CD4-positive, alpha-beta memory T cell (primary cell): ENCODE results near the gene NUP214. TPM values are rescaled to one million over a fixed set of nuclear protein-coding genes. Genes with fewer than 3 reads are reported as not detected.
A peak's percentile ranks its signal among the peaks of the same experiment; 100 is the strongest.
"Not testable (repeated sequence)": the region's sequence is repeated elsewhere in the genome, so short reads cannot be mapped to it uniquely, and the experiment has no call there.

Experiments used
- CTCF ChIA-PET: fragments of 350-600 bp; sonication (Branson Sonifier 250); formaldehyde crosslinking; loops from one replicate; lab custom pipeline; 2021; ENCODE audit warnings: inconsistent platforms; ENCODE audit not compliant: partially characterized antibody; lab: Charles Lee
- POLR2A ChIA-PET: fragments of 350-600 bp; sonication (Branson Sonifier 250); formaldehyde crosslinking; loops from one replicate; lab custom pipeline; 2021; ENCODE audit not compliant: partially characterized antibody; lab: Charles Lee
- DNase-seq, 5 donors: peaks; one replicate each; pipeline versions ENCODE4 v3.0.0 to v3.0.0-alpha.2; 2020 to 2022; ENCODE audit warnings: mixed read lengths in 1 of 5
- H3K27ac ChIP-seq: one replicate; pipeline ENCODE4 v1.7.0; 2013; ENCODE audit warnings: low read depth, low read length
- H3K27me3 ChIP-seq: 2 replicates; pipeline ENCODE4 v1.7.0; 2013; ENCODE audit warnings: mild to moderate bottlenecking, low read length, moderate library complexity; ENCODE audit not compliant: insufficient read depth
- H3K36me3 ChIP-seq: 2 replicates; pipeline ENCODE4 v1.7.0; 2013; ENCODE audit warnings: mild to moderate bottlenecking, low read length, moderate library complexity; ENCODE audit not compliant: insufficient read depth
- H3K4me1 ChIP-seq: 2 replicates; pipeline ENCODE4 v1.7.0; 2013; ENCODE audit warnings: mild to moderate bottlenecking, low read length, moderate library complexity; ENCODE audit not compliant: insufficient read depth
- H3K4me3 ChIP-seq, 2 donors: one replicate each; pipeline ENCODE4 v1.7.0; 2013; ENCODE audit warnings: low read length in 2 of 2, mild to moderate bottlenecking in 1 of 2
- H3K9me3 ChIP-seq, 2 donors: one replicate each; pipeline ENCODE4 v1.7.0; 2013; ENCODE audit warnings: low read length in 2 of 2, control low read depth in 1 of 2; ENCODE audit not compliant: control insufficient read depth in 1 of 2
- H3K27ac Mint-ChIP-seq, 7 donors: one replicate each; pipeline ENCODE4 v1.8.0; 2020 to 2021; ENCODE audit warnings: mixed read lengths in 7 of 7, mild to moderate bottlenecking in 6 of 7, inconsistent platforms in 3 of 7, moderate library complexity in 3 of 7
- H3K27me3 Mint-ChIP-seq, 2 donors: one replicate each; pipeline ENCODE4 v1.8.0; 2020 to 2021; ENCODE audit warnings: mixed read lengths in 2 of 2
- H3K36me3 Mint-ChIP-seq, 2 donors: one replicate each; pipeline ENCODE4 v1.8.0; 2020 to 2021; ENCODE audit warnings: mixed read lengths in 2 of 2, inconsistent platforms in 1 of 2, mild to moderate bottlenecking in 1 of 2
- H3K4me1 Mint-ChIP-seq, 4 donors: one replicate each; pipeline ENCODE4 v1.8.0; 2020 to 2021; ENCODE audit warnings: mixed read lengths in 4 of 4, mild to moderate bottlenecking in 1 of 4
- H3K4me3 Mint-ChIP-seq, 8 donors: one replicate each; pipeline ENCODE4 v1.8.0; 2020 to 2021; ENCODE audit warnings: mixed read lengths in 8 of 8, mild to moderate bottlenecking in 7 of 8, moderate library complexity in 6 of 8, inconsistent platforms in 3 of 8
- H3K9me3 Mint-ChIP-seq, 8 donors: one replicate each; pipeline ENCODE4 v1.8.0; 2020 to 2021; ENCODE audit warnings: mixed read lengths in 8 of 8, mild to moderate bottlenecking in 5 of 8, inconsistent platforms in 3 of 8, moderate library complexity in 1 of 8
- intact Hi-C: fragments of 100-400 bp; cut with micrococcal nuclease; formaldehyde crosslinking; loops from one replicate; pipeline ENCODE4 v1.15.1; 2023
- polyA plus RNA-seq, 2 donors: library from polyadenylated mRNA; unstranded; fragments of 300-500 nt; fragmentation: Illumina TruSeq; gene quantifications; one replicate each; pipeline ENCODE4 v1.2.3, GENCODE V29; 2021
- total RNA-seq, 2 experiments: library from RNA; stranded (reverse); gene quantifications; one replicate each; pipeline ENCODE4 v1.2.3, GENCODE V29; 2021

Gene NUP214
- total and polyA plus RNA-seq, 4 experiments from 2014 or later = 6.6 to 79.5 (median 47.2) TPM

DNA sequence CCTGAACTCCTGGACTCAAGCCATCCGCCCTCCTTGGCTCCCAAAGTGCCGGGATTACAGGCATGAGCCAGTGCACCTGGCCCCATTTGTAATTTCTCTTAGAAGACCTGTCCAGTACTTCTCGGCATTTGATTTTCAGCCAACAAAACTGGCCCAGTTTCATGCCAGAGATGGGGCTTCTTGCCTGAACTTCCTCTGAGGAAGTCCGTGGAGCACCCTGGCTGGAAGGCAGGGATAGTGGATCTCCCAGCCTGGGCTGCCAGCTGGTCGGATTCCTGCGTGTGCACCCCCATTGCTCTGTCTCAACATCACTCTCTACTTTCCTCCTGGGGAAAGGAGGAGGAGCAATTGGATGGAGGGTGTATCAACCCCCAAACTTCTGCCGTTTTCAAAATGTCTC is 111.9 kb downstream of the NUP214 start:
- Histone ChIP-seq H3K4me1 (peaks cover 65% of the 10 kb centered on the region), H3K9me3 (no peaks in the 10 kb centered on the region), H3K4me3 (no peak overlapping the region), H3K27ac (no peak overlapping the region), H3K27me3 (no peaks in the 10 kb centered on the region), H3K36me3 (no peaks in the 10 kb centered on the region)
- Mint-ChIP-seq H3K27ac (peak overlapping the region; percentile 84 to 98 (median 96)), H3K9me3 (no peaks in the 10 kb centered on the region), H3K27me3 (no peaks in the 10 kb centered on the region), H3K4me1 (peaks cover 32 to 70% (median 50%) of the 10 kb centered on the region in 4 donors), H3K36me3 (peaks cover 11% of the 10 kb centered on the region in 2 donors), H3K4me3 (peak overlapping the region in 5 of 8 donors; percentile 36 to 87 (median 64))
- ChIA-PET CTCF (interaction anchor here (1.1 to 3.4 kb wide), 5 partner anchors 19 to 99 kb away, joined by 3 to 14 read pairs (median 3); no protein-coding TSS in a partner anchor), POLR2A (interaction anchor here (1.0 to 11.8 kb wide), 7 partner anchors 10 to 136 kb away, joined by 3 to 237 read pairs (median 20); partner anchors contain the start of gene FAM78A)
- no peak for DNase-seq
- intact Hi-C loops = loop anchor here (10.0 kb wide), 1 partner anchor 62 kb away; no protein-coding TSS in a partner anchor

DNA sequence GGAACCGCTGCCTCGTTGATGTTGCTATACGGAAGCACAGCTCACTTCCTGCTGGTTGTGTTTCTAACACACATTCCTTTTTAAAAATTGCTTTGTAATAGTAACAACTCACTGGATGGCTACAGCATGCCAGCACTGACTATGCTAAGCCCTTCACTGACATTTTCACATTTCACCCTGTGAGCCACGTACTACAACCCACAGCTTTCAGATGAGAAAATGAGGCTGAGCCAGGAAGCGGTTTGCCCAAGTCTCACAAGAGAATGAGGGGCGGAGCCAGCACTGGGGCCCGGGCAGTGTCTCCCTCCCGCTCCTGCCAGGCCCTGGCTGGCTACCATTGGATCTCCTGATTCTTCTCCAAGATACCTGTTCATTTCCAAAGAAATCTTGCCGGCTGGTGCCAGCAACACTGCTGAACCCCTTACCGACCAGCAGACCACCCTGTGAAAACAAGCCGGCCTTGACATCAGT is 112.6 kb downstream of the NUP214 start:
- H3K36me3 Mint-ChIP-seq = peaks cover 10 to 12% of the 10 kb centered on the region in 2 donors
- intact Hi-C loops = loop anchor here (1.0 to 10.0 kb wide), 4 partner anchors 14 to 63 kb away; no protein-coding TSS in a partner anchor
- DNase-seq = peak; percentile 84 to 89 (median 85)
- ChIA-PET POLR2A (interaction anchor here (0.9 to 11.8 kb wide), 8 partner anchors 11 to 135 kb away, joined by 3 to 237 read pairs (median 14); partner anchors contain the start of gene FAM78A), CTCF (interaction anchor here (1.1 to 3.4 kb wide), 5 partner anchors 18 to 99 kb away, joined by 3 to 14 read pairs (median 3); no protein-coding TSS in a partner anchor)
- H3K27me3 ChIP-seq = no peaks in the 10 kb centered on the region
- H3K4me1 Mint-ChIP-seq = peaks cover 32 to 68% (median 49%) of the 10 kb centered on the region in 4 donors
- H3K27ac Mint-ChIP-seq = peak overlapping the region; percentile 84 to 98 (median 96)
- H3K36me3 ChIP-seq = no peaks in the 10 kb centered on the region
- peak overlapping the region; percentile 42 for H3K27ac ChIP-seq
- peaks cover 65% of the 10 kb centered on the region for H3K4me1 ChIP-seq
- H3K4me3 Mint-ChIP-seq = peak overlapping the region; percentile 77 to 87 (median 83)
- H3K27me3 Mint-ChIP-seq = no peaks in the 10 kb centered on the region
- no peaks in the 10 kb centered on the region for H3K9me3 ChIP-seq
- H3K9me3 Mint-ChIP-seq = no peaks in the 10 kb centered on the region
- H3K4me3 ChIP-seq = peak overlapping the region in 1 of 2 donors; percentile 34

DNA sequence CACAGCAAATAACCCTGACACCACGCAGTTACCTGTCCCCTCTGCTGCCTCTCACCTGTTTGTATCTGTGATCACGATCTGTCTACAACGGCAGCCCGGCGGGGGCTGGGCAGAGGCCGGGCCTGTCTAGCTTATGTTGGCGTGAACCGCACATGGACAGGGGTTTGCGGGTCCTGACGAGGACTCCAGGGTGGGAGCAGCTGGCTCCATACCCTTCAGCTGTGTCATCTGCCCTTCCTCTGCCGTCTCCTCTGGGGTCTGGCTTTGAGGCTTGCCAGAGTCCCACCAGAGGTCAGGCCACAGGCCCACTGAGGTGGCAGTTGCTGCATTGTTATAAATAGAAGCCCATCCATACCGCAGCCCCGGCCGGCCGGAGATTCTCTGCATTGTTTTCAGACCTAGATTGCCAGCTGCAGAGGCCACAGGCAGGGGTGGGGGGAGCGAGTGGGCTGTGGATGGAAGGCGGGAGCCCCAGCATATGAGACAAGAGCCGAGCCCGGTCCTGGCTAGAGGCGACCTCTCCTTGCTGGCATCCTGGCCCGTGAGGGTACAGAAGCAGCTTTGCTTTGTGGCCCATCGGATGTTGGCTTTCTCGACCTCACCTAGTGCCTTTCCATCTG is 113.1 kb downstream of the NUP214 start:
- intact Hi-C loops = loop anchor here (1.0 to 10.0 kb wide), 4 partner anchors 14 to 64 kb away; no protein-coding TSS in a partner anchor
- Histone ChIP-seq H3K4me1 (peaks cover 60% of the 10 kb centered on the region), H3K36me3 (no peaks in the 10 kb centered on the region), H3K9me3 (no peaks in the 10 kb centered on the region), H3K27ac (peak overlapping the region; percentile 42), H3K27me3 (no peaks in the 10 kb centered on the region), H3K4me3 (peak overlapping the region in 1 of 2 donors; percentile 34)
- ChIA-PET POLR2A (interaction anchor here (0.9 to 11.8 kb wide), 8 partner anchors 10 to 134 kb away, joined by 3 to 237 read pairs (median 14); partner anchors contain the start of gene FAM78A), CTCF (interaction anchor here (1.1 to 1.8 kb wide), 3 partner anchors 18 to 98 kb away, joined by 3 to 6 read pairs (median 3); no protein-coding TSS in a partner anchor)
- Mint-ChIP-seq H3K27me3 (no peaks in the 10 kb centered on the region), H3K4me1 (peaks cover 28 to 64% (median 45%) of the 10 kb centered on the region in 4 donors), H3K36me3 (peaks cover 8 to 10% of the 10 kb centered on the region in 2 donors), H3K27ac (peak overlapping the region; percentile 84 to 98 (median 96)), H3K9me3 (no peaks in the 10 kb centered on the region), H3K4me3 (peak overlapping the region; percentile 77 to 87 (median 83))
- no peak for DNase-seq

DNA sequence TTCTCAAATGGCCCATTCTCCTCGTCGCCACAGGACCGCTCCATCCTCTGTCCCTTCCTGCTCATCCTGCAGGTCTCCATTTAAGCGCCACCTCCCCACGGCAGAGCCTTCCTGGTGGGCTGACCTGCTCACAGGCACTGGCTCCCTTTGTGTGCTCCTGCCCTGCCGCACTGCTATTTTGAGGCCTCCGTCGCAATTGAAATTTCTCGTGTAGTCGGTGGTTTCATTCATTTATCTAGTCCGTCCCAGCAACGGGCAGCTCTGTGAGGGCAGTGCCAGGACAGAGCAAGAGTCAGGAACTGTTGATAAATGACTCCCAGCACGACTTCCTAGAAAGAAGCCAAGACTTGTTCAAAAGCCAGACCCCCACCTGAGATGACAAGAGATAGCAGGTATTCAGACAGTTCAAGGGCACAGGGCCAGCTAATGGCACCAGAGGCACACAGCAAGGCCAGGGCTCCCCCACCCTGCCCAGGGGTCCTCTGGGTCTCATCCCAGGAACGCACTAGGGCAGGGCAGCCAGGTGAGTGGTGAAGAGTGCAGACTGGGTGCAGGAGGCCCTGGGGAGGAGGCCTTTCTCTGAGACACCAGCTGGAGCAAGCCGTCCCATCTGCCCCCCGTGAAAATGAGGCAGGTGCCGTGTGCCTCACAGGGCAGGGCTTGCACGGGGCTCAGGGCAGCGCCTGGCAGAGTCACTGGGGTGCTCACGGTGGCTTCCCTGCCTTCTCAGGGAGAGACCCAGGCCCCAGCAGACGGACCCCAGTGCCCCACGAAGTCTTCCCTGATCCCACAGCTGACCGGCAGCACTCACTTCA is 114.0 kb downstream of the NUP214 start:
- Mint-ChIP-seq H3K27me3 (no peaks in the 10 kb centered on the region), H3K4me1 (peaks cover 19 to 56% (median 37%) of the 10 kb centered on the region in 4 donors), H3K9me3 (no peaks in the 10 kb centered on the region), H3K4me3 (peak overlapping the region in 7 of 8 donors; percentile 17 to 70 (median 49)), H3K27ac (peak overlapping the region in 6 of 7 donors; percentile 21 to 84 (median 52)), H3K36me3 (peaks cover 1 to 5% of the 10 kb centered on the region in 2 donors)
- ChIA-PET CTCF (interaction anchor here (1.1 to 1.8 kb wide), 2 partner anchors 10 to 97 kb away, joined by 3 to 6 read pairs; no protein-coding TSS in a partner anchor), POLR2A (interaction anchor here (0.6 to 11.8 kb wide), 5 partner anchors 9 to 33 kb away, joined by 3 to 237 read pairs (median 27); partner anchors contain the start of gene FAM78A)
- no peak overlapping the region for H3K27ac ChIP-seq
- intact Hi-C loops = loop anchor here (2.0 to 10.0 kb wide), 2 partner anchors 29 to 65 kb away; no protein-coding TSS in a partner anchor
- H3K36me3 ChIP-seq = no peaks in the 10 kb centered on the region
- DNase-seq = no peak
- no peaks in the 10 kb centered on the region for H3K27me3 ChIP-seq
- H3K4me3 ChIP-seq = no peak overlapping the region
- H3K4me1 ChIP-seq = peaks cover 51% of the 10 kb centered on the region
- no peaks in the 10 kb centered on the region for H3K9me3 ChIP-seq

DNA sequence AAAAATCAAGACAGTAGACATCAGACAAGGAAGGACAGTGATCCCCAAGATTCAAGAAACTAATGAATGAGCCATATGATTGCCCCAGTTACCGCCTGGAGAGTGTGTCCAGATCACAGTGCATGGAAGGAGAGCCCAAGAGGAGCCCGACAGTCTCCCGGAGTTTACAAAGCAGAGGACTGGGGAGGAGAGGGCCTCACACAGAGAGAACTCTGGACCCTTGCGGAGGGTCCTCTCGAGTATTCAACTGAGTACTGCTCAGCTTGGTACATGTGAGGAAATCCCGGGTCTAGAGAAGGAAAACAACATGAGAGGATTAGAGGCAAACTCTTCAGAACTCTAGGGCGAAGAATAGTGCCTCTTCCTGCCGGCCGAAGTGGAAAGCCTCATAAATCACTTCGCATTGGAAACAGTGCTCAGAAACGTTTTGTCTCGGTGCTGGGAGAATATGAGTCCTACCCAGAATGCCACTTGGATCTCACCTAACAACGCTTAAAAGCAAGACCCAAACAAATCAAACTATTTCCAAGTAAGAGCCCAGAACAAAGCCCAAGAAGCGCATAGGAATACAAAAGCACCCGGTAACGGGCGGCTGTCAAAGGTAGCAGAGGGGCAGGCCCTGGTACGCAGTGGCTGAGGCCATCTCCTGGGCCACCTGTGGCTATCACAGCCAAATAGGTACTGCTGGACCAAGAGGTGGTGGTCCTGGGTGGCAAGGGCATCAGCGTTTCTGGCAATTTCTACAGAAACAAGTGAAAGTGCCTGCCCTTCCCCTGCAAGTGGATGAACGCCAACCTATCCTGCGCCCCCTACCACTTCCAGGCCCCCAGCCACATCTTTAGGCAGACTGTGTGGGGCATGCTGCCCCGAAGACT is 114.9 kb downstream of the NUP214 start:
- ChIA-PET CTCF (interaction anchor here (1.1 kb wide), 1 partner anchor 9 kb away, joined by 3 read pairs; no protein-coding TSS in a partner anchor), POLR2A (interaction anchor here (1.9 to 11.8 kb wide), 3 partner anchors 12 to 32 kb away, joined by 6 to 237 read pairs (median 124); partner anchors contain the start of gene FAM78A)
- peaks cover 42% of the 10 kb centered on the region for H3K4me1 ChIP-seq
- intact Hi-C loops = no loop called here
- H3K27ac ChIP-seq = no peak overlapping the region
- H3K4me3 ChIP-seq = no peak overlapping the region
- DNase-seq = no peak
- no peaks in the 10 kb centered on the region for H3K27me3 ChIP-seq
- Mint-ChIP-seq H3K4me3 (no peak overlapping the region), H3K36me3 (peaks cover 1 to 4% of the 10 kb centered on the region in 2 donors), H3K9me3 (no peaks in the 10 kb centered on the region), H3K27me3 (no peaks in the 10 kb centered on the region), H3K27ac (peak overlapping the region in 1 of 7 donors; percentile 41), H3K4me1 (peaks cover 19 to 46% (median 31%) of the 10 kb centered on the region in 4 donors)
- H3K9me3 ChIP-seq = no peaks in the 10 kb centered on the region
- H3K36me3 ChIP-seq = no peaks in the 10 kb centered on the region

DNA sequence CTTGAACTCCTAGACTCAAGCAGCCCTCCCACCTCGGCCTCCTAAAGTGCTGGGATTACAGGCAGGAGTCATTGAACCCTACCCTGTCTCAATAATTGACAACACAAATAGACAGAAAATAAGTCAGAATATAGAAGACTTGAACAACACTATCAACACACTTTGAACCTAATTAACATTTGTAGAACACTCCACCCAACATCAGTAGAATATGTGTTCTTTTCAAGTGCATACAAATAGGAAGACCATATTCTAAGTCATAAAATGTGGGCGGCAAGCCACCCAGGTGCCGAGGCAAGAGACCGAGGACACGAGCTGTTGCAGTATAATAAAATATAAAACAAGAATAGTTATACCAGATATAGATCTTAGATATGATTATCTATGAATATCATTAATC is 118.9 kb downstream of the NUP214 start:
- H3K9me3 Mint-ChIP-seq, H3K27ac ChIP-seq, H3K27ac Mint-ChIP-seq, H3K9me3 ChIP-seq, H3K4me3 Mint-ChIP-seq, H3K27me3 ChIP-seq, intact Hi-C loops, H3K36me3 Mint-ChIP-seq, H3K36me3 ChIP-seq, H3K4me3 ChIP-seq, H3K27me3 Mint-ChIP-seq, DNase-seq, H3K4me1 ChIP-seq: not testable (repeated sequence)
- peaks cover 2 to 11% (median 6%) of the 10 kb centered on the region in 4 donors for H3K4me1 Mint-ChIP-seq
- ChIA-PET CTCF (interaction anchor here (1.1 kb wide), 1 partner anchor 92 kb away, joined by 4 read pairs; no protein-coding TSS in a partner anchor), POLR2A (interaction anchor here (1.6 kb wide), 1 partner anchor 8 kb away, joined by 7 read pairs; no protein-coding TSS in a partner anchor)
